ENCODE data around the gene CDH26.
"Not testable (repeated sequence)": the region's sequence is repeated elsewhere in the genome, so short reads cannot be mapped to it uniquely, and the experiment has no call there.

CDH26 gene

GRCh38 chr20:59949911-59950310 is 8.3 kb upstream of the CDH26 start:
- peaks cover 34% of the 10 kb centered on the region for H3K36me3 Mint-ChIP-seq (ENCODE audit: low read depth)
- no peaks in the 10 kb centered on the region for H3K27me3 Mint-ChIP-seq
- H3K4me3 Mint-ChIP-seq = no peak overlapping the region
- DNase-seq = no peak
- peaks cover 29% of the 10 kb centered on the region for H3K4me1 Mint-ChIP-seq (ENCODE audit: low read depth)
- no peaks in the 10 kb centered on the region for H3K9me3 Mint-ChIP-seq
- no peak overlapping the region for H3K27ac Mint-ChIP-seq

- no peaks in the 10 kb centered on the region for H3K9me3 Mint-ChIP-seq
- peaks cover 15% of the 10 kb centered on the region for H3K36me3 Mint-ChIP-seq (ENCODE audit: low read depth)
- H3K4me3 Mint-ChIP-seq = no peak overlapping the region
- no peak overlapping the region for H3K27ac Mint-ChIP-seq
- H3K4me1 Mint-ChIP-seq (ENCODE audit: low read depth) = no peaks in the 10 kb centered on the region
- no peaks in the 10 kb centered on the region for H3K27me3 Mint-ChIP-seq
- DNase-seq = no peak
These were observed 3.5 kb upstream of the CDH26 start for GRCh38 chr20:59954718-59955117.

- Mint-ChIP-seq H3K4me1 (ENCODE audit: low read depth) (no peaks in the 10 kb centered on the region), H3K9me3 (no peaks in the 10 kb centered on the region), H3K36me3 (ENCODE audit: low read depth) (peaks cover 11% of the 10 kb centered on the region), H3K27ac (no peak overlapping the region), H3K4me3 (no peak overlapping the region), H3K27me3 (no peaks in the 10 kb centered on the region)
- no peak for DNase-seq
These were observed 3.0 kb upstream of the CDH26 start for GRCh38 chr20:59955131-59955796.

GRCh38 chr20:59957568-59957967 is 655 bp upstream of the CDH26 start:
- DNase-seq; H3K27ac Mint-ChIP-seq; H3K27me3 Mint-ChIP-seq; H3K4me3 Mint-ChIP-seq; H3K36me3 Mint-ChIP-seq (ENCODE audit: low read depth); H3K4me1 Mint-ChIP-seq (ENCODE audit: low read depth); H3K9me3 Mint-ChIP-seq: not testable (repeated sequence)

- H3K36me3 Mint-ChIP-seq (ENCODE audit: low read depth) = no peaks in the 10 kb centered on the region
These were observed 403 bp downstream of the CDH26 start for GRCh38 chr20:59958626-59959025.

GRCh38 chr20:59961423-59961822 is 3.2 kb downstream of the CDH26 start:
- Mint-ChIP-seq H3K9me3 (no peaks in the 10 kb centered on the region), H3K36me3 (ENCODE audit: low read depth) (no peaks in the 10 kb centered on the region), H3K27me3 (no peaks in the 10 kb centered on the region), H3K27ac (no peak overlapping the region), H3K4me3 (no peak overlapping the region), H3K4me1 (ENCODE audit: low read depth) (no peaks in the 10 kb centered on the region)
- DNase-seq = no peak

More at GRCh38 chr20:59958626-59959025, 403 bp downstream of the CDH26 start:
- H3K27ac Mint-ChIP-seq = no peak overlapping the region
- H3K27me3 Mint-ChIP-seq = no peaks in the 10 kb centered on the region
- no peak for DNase-seq
- no peaks in the 10 kb centered on the region for H3K9me3 Mint-ChIP-seq
- no peak overlapping the region for H3K4me3 Mint-ChIP-seq
- H3K4me1 Mint-ChIP-seq (ENCODE audit: low read depth) = no peaks in the 10 kb centered on the region

GRCh38 chr20:59962155-59962554 is 3.9 kb downstream of the CDH26 start:
- Mint-ChIP-seq H3K36me3 (ENCODE audit: low read depth) (no peaks in the 10 kb centered on the region), H3K9me3 (no peaks in the 10 kb centered on the region), H3K4me3 (no peak overlapping the region), H3K27ac (no peak overlapping the region), H3K27me3 (no peaks in the 10 kb centered on the region), H3K4me1 (ENCODE audit: low read depth) (no peaks in the 10 kb centered on the region)
- no peak for DNase-seq

GRCh38 chr20:59966428-59966827 is 8.2 kb downstream of the CDH26 start:
- DNase-seq = no peak
- Mint-ChIP-seq H3K4me3 (no peak overlapping the region), H3K4me1 (ENCODE audit: low read depth) (no peaks in the 10 kb centered on the region), H3K27me3 (no peaks in the 10 kb centered on the region), H3K9me3 (no peaks in the 10 kb centered on the region), H3K36me3 (ENCODE audit: low read depth) (no peaks in the 10 kb centered on the region), H3K27ac (no peak overlapping the region)

- Mint-ChIP-seq H3K4me1 (ENCODE audit: low read depth) (no peaks in the 10 kb centered on the region), H3K4me3 (no peak overlapping the region), H3K36me3 (ENCODE audit: low read depth) (peaks cover 2% of the 10 kb centered on the region), H3K27me3 (no peaks in the 10 kb centered on the region), H3K27ac (no peak overlapping the region), H3K9me3 (no peaks in the 10 kb centered on the region)
- no peak for DNase-seq
These were observed 13.2 kb downstream of the CDH26 start for GRCh38 chr20:59971428-59971827.

GRCh38 chr20:59972037-59972801 is 14.0 kb downstream of the CDH26 start:
- no peaks in the 10 kb centered on the region for H3K9me3 Mint-ChIP-seq
- peaks cover 2% of the 10 kb centered on the region for H3K36me3 Mint-ChIP-seq (ENCODE audit: low read depth)
- H3K4me1 Mint-ChIP-seq (ENCODE audit: low read depth) = no peaks in the 10 kb centered on the region
- DNase-seq = no peak
- H3K4me3 Mint-ChIP-seq = no peak overlapping the region
- no peaks in the 10 kb centered on the region for H3K27me3 Mint-ChIP-seq
- H3K27ac Mint-ChIP-seq = no peak overlapping the region

GRCh38 chr20:59976156-59976782 is 18.0 kb downstream of the CDH26 start:
- no peak for DNase-seq
- H3K27ac Mint-ChIP-seq = no peak overlapping the region
- H3K36me3 Mint-ChIP-seq (ENCODE audit: low read depth) = peaks cover 4% of the 10 kb centered on the region
- no peaks in the 10 kb centered on the region for H3K27me3 Mint-ChIP-seq
- H3K4me1 Mint-ChIP-seq (ENCODE audit: low read depth) = no peaks in the 10 kb centered on the region
- no peaks in the 10 kb centered on the region for H3K9me3 Mint-ChIP-seq
- no peak overlapping the region for H3K4me3 Mint-ChIP-seq

GRCh38 chr20:59977086-59977485 is 18.9 kb downstream of the CDH26 start:
- H3K27ac Mint-ChIP-seq = no peak overlapping the region
- H3K4me3 Mint-ChIP-seq = no peak overlapping the region
- no peaks in the 10 kb centered on the region for H3K27me3 Mint-ChIP-seq
- H3K4me1 Mint-ChIP-seq (ENCODE audit: low read depth) = no peaks in the 10 kb centered on the region
- peaks cover 4% of the 10 kb centered on the region for H3K36me3 Mint-ChIP-seq (ENCODE audit: low read depth)
- no peak for DNase-seq
- no peaks in the 10 kb centered on the region for H3K9me3 Mint-ChIP-seq

- H3K27me3 Mint-ChIP-seq = no peaks in the 10 kb centered on the region
- DNase-seq = no peak
These were observed 24.9 kb downstream of the CDH26 start for GRCh38 chr20:59983076-59983475.

GRCh38 chr20:59984541-59984940 is 26.3 kb downstream of the CDH26 start:
- Mint-ChIP-seq H3K4me3 (no peak overlapping the region), H3K36me3 (ENCODE audit: low read depth) (peaks cover 2% of the 10 kb centered on the region), H3K27me3 (no peaks in the 10 kb centered on the region), H3K9me3 (no peaks in the 10 kb centered on the region), H3K27ac (no peak overlapping the region), H3K4me1 (ENCODE audit: low read depth) (no peaks in the 10 kb centered on the region)
- DNase-seq = no peak

More at GRCh38 chr20:59983076-59983475, 24.9 kb downstream of the CDH26 start:
- no peaks in the 10 kb centered on the region for H3K4me1 Mint-ChIP-seq (ENCODE audit: low read depth)
- H3K9me3 Mint-ChIP-seq = no peaks in the 10 kb centered on the region
- peaks cover 2% of the 10 kb centered on the region for H3K36me3 Mint-ChIP-seq (ENCODE audit: low read depth)
- H3K4me3 Mint-ChIP-seq = no peak overlapping the region
- H3K27ac Mint-ChIP-seq = no peak overlapping the region

GRCh38 chr20:59985164-59985563 is 26.9 kb downstream of the CDH26 start:
- Mint-ChIP-seq H3K9me3 (no peaks in the 10 kb centered on the region), H3K4me3 (no peak overlapping the region), H3K27ac (no peak overlapping the region), H3K4me1 (ENCODE audit: low read depth) (no peaks in the 10 kb centered on the region), H3K36me3 (ENCODE audit: low read depth) (peaks cover 2% of the 10 kb centered on the region), H3K27me3 (no peaks in the 10 kb centered on the region)
- DNase-seq = no peak

Data from activated T-cell treated with anti-CD3 and anti-CD28 coated beads, Interleukin-2, amount 50 U/mL, for 24 hours (primary cell).